ENCODE measurements around the gene KIF22. TPM values are rescaled to one million over a fixed set of nuclear protein-coding genes. Genes with fewer than 3 reads are reported as not detected.
"Not testable (repeated sequence)": the region's sequence is repeated elsewhere in the genome, so short reads cannot be mapped to it uniquely, and the experiment has no call there.

The KIF22 gene
- total RNA-seq, 4 donors from 2014 or later, result 31.9 to 157 (median 72.8) TPM

DNA sequence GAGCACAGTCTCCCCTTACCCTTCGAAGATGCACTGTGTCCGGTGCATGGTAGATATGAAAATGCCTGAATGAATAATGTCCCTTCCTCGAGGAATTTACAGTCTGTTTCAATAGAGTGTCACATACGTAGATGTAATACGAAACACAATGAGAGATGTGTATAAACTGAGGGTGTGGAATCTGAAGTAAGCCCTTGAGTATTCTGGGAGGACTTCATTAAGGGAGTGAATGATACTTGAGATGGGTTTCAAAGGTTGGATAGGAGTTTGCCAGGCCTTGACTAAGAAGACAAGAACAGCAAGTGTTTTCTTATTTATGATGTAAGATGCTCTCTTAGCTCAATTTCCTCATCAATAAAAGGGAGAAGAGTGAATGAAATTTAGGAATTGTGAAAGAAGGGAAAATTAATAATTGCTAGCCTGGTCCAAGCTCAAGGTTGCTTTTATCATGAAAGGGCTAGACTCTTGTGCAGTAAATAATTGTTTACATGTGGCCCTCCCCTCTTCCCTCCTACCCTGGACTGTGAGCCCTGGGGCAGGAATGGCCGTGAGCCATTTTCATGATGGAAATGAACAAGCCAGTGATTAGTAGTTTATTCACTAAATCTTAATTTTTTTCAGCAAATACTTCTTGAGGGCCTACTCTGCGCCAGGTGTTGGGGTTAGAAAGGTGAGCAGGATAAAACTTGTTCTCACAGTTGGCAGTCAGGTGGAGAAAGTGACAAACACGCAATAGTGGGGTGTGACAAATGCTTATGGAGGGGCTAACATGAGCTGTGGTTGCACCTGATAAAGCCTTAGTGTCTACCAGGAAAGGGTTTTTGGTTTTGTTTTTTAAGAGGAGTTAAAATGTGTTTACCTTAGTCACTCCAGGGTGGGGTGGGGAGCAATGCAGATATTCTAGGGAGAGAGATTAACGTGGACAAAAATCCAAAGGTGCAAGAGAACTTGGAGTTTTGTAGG, 1.6 kb downstream of the KIF22 start:
- DNase-seq, result no peak
- H3K4me3 ChIP-seq, result peak overlapping the region in 2 of 4 donors; percentile 82 to 93
- H3K9me3 ChIP-seq, result no peaks in the 10 kb centered on the region

DNA sequence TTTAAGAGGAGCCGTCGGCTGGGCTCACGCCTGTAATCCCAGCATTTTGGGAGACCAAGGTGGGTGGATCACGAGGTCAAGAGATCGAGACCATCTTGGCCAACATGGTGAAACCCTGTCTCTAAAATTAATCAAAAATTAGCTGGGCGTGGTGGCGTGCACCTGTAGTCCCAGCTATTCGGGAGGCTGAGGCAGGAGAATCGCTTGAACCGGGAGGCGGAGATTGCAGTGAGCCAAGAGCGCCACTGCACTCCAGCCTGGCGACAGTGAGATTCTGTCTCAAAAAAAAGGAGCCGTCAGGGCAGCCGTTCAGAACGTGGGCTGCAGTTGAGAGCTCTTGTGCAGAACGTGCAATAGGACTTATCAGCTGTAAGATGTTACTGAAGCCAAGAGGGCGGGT, 2.6 kb downstream of the KIF22 start:
- Histone ChIP-seq H3K4me1 (peaks cover 0 to 23% (median 4%) of the 10 kb centered on the region in 4 donors), H3K36me3 (peaks cover 0 to 17% (median 0%) of the 10 kb centered on the region in 3 donors)
- H3K27me3 ChIP-seq, H3K9me3 ChIP-seq, H3K4me3 ChIP-seq, DNase-seq, H3K27ac ChIP-seq: not testable (repeated sequence)

More for the DNA sequence above, 1.6 kb downstream of the KIF22 start:
- Histone ChIP-seq H3K27ac (no peak overlapping the region), H3K4me1 (peaks cover 0 to 23% (median 4%) of the 10 kb centered on the region in 4 donors), H3K36me3 (peaks cover 0 to 8% (median 0%) of the 10 kb centered on the region in 3 donors), H3K27me3 (no peaks in the 10 kb centered on the region)
- no peak for TF ChIP-seq POLR2A (IDR thresholded peaks at IDR 0.05)
- TF ChIP-seq, protein P1, sequence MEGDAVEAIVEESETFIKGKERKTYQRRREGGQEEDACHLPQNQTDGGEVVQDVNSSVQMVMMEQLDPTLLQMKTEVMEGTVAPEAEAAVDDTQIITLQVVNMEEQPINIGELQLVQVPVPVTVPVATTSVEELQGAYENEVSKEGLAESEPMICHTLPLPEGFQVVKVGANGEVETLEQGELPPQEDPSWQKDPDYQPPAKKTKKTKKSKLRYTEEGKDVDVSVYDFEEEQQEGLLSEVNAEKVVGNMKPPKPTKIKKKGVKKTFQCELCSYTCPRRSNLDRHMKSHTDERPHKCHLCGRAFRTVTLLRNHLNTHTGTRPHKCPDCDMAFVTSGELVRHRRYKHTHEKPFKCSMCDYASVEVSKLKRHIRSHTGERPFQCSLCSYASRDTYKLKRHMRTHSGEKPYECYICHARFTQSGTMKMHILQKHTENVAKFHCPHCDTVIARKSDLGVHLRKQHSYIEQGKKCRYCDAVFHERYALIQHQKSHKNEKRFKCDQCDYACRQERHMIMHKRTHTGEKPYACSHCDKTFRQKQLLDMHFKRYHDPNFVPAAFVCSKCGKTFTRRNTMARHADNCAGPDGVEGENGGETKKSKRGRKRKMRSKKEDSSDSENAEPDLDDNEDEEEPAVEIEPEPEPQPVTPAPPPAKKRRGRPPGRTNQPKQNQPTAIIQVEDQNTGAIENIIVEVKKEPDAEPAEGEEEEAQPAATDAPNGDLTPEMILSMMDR (IDR thresholded peaks at IDR 0.05), result no peak

- Histone ChIP-seq H3K4me3 (no peak overlapping the region), H3K36me3 (peaks cover 0 to 28% (median 0%) of the 10 kb centered on the region in 3 donors), H3K27me3 (no peaks in the 10 kb centered on the region), H3K4me1 (peaks cover 0 to 23% (median 4%) of the 10 kb centered on the region in 4 donors), H3K27ac (no peak overlapping the region), H3K9me3 (no peaks in the 10 kb centered on the region)
- DNase-seq, result no peak
- no peak for TF ChIP-seq POLR2A (IDR thresholded peaks at IDR 0.05)
- TF ChIP-seq, protein P1 (IDR thresholded peaks at IDR 0.05), result no peak
These were observed 3.7 kb downstream of the KIF22 start for GRCh38 chr16:29794231-29794710.

- Histone ChIP-seq H3K4me1 (peaks cover 0 to 9% (median 2%) of the 10 kb centered on the region in 4 donors), H3K27me3 (no peaks in the 10 kb centered on the region), H3K4me3 (no peak overlapping the region), H3K27ac (no peak overlapping the region), H3K9me3 (no peaks in the 10 kb centered on the region), H3K36me3 (peaks cover 0 to 39% (median 0%) of the 10 kb centered on the region in 3 donors)
- DNase-seq, result no peak
- TF ChIP-seq POLR2A (IDR thresholded peaks at IDR 0.05), result no peak
- TF ChIP-seq, protein P1 (IDR thresholded peaks at IDR 0.05), result no peak
These were observed 11.9 kb downstream of the KIF22 start for GRCh38 chr16:29802416-29802935.

DNA sequence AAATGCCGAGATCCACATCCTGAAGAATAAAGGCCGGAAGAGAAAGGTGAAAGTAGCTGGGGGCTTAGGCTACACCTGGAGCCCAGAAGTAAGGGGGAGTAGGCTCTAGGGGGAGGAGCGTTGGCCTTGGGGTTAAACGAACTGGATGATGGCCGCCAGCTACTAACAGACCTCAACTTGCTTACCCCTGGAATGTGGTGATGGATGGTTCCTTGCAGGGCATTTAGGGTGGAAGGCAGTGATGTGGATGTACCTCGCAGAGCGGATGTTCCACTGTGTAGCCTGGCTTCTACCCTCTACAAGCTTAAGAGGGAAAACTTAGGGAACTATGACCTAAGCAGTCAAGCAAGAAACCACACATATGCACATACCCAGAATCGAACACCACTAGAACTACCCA, 13.5 kb downstream of the KIF22 start:
- TF ChIP-seq, protein P1 (IDR thresholded peaks at IDR 0.05), result no peak
- TF ChIP-seq POLR2A (IDR thresholded peaks at IDR 0.05), result no peak
- DNase-seq, result no peak
- Histone ChIP-seq H3K4me3 (no peak overlapping the region), H3K27me3 (no peaks in the 10 kb centered on the region), H3K9me3 (no peaks in the 10 kb centered on the region), H3K36me3 (peaks cover 0 to 27% (median 0%) of the 10 kb centered on the region in 3 donors), H3K4me1 (peaks cover 2 to 21% (median 14%) of the 10 kb centered on the region in 4 donors), H3K27ac (peak overlapping the region; percentile 93 to 99 (median 98))

Measured in Peyer's patch (tissue), 4 donors.